Measurements from ENCODE around the gene SNTB2. TPM values are rescaled to one million over a fixed set of nuclear protein-coding genes. Genes with fewer than 3 reads are reported as not detected.
A peak's percentile ranks its signal among the peaks of the same experiment; 100 is the strongest.

Gene SNTB2
- total and polyA plus RNA-seq, 2 donors (not counting 1 experiment from before 2014, with no cell fraction given), result 51.8 to 63.3 TPM

DNA sequence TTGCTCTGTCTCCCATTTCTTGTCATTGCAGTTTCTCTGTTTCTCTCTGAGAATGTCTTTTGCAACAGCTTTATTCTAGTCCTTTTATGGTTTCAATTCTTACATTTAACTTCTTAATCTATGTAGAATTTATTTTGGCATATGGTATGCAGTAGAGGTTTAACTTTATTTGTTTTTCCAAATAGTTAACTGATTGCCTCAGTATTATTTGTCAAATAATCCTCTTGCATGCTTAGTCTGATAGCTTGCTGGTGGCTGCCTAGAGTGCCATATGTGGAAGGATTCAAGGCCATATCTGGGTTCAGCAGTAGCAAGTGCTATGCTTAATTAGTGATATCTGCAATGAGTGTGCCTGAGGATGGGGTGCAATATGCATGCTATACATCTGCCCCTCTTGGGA is 6.9 kb downstream of the SNTB2 start:
- H3K27ac ChIP-seq (ENCODE audit: insufficient read depth, low read length), result no peak overlapping the region
- H3K4me3 ChIP-seq (replicated peaks in 1 of 4; ENCODE audit: control extremely low read depth in 1 of 4, insufficient read depth in 1 of 4, low read depth in 3 of 4, low read length in 4 of 4), result no peak overlapping the region
- H3K4me2 ChIP-seq (ENCODE audit: extremely low read depth, insufficient read depth, low read length), result peak overlapping the region; percentile 2
- H2AFZ ChIP-seq (ENCODE audit: low read length), result no peak overlapping the region
- no peaks in the 10 kb centered on the region for H4K20me1 ChIP-seq (ENCODE audit: control insufficient read depth, extremely low read depth, insufficient read depth, low read length)
- H3K36me3 ChIP-seq (ENCODE audit: control insufficient read depth, insufficient read depth, low read length), result no peaks in the 10 kb centered on the region
- peaks cover 10% of the 10 kb centered on the region for H3K4me1 ChIP-seq (ENCODE audit: control insufficient read depth, extremely low read depth, insufficient read depth, low read length)
- peak; percentile 55 to 59 for DNase-seq (ENCODE audit: low read depth in 2 of 2)
- H3K27me3 ChIP-seq (ENCODE audit: control insufficient read depth, insufficient read depth, low read length), result no peaks in the 10 kb centered on the region
- TF ChIP-seq EZH2 (IDR thresholded peaks at IDR 0.05; ENCODE audit: low read length, missing control alignments) (no peak), CTCF (conservative IDR thresholded peaks at IDR 0.05 in 1 of 2, IDR thresholded peaks at IDR 0.05 in 1 of 2; ENCODE audit: low read depth in 1 of 2, low read length in 2 of 2) (no peak)
- H3K79me2 ChIP-seq (ENCODE audit: control insufficient read depth, insufficient read depth, low read length), result peaks cover 89% of the 10 kb centered on the region
- no peak overlapping the region for H3K9ac ChIP-seq (ENCODE audit: insufficient read depth, low read length)
- H3K9me3 ChIP-seq (ENCODE audit: control insufficient read depth, insufficient read depth, low read depth, low read length), result no peaks in the 10 kb centered on the region

DNA sequence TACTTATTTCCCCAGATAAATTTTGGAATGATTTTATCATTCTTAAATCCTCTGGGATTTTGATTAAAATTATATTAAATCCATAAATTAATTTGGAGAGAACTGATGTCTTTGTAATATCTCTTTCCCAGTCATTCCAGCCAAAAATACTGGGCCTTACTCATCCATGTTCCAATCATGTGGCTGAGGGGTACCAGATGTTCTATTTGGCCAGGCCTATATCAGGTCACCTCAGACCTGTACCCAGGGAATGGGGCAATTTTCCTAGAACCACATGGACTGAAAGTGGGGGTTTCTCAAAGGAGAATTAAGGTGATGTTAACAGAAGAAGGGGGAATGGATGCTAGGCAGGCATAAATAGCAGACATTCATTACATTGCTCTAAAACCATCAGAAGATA is 7.5 kb downstream of the SNTB2 start:
- Histone ChIP-seq H3K4me1 (ENCODE audit: control insufficient read depth, extremely low read depth, insufficient read depth, low read length) (peaks cover 10% of the 10 kb centered on the region), H4K20me1 (ENCODE audit: control insufficient read depth, extremely low read depth, insufficient read depth, low read length) (no peaks in the 10 kb centered on the region), H2AFZ (ENCODE audit: low read length) (no peak overlapping the region), H3K9me3 (ENCODE audit: control insufficient read depth, insufficient read depth, low read depth, low read length) (no peaks in the 10 kb centered on the region), H3K79me2 (ENCODE audit: control insufficient read depth, insufficient read depth, low read length) (peaks cover 89% of the 10 kb centered on the region), H3K27ac (ENCODE audit: insufficient read depth, low read length) (no peak overlapping the region), H3K4me3 (replicated peaks in 1 of 4; ENCODE audit: control extremely low read depth in 1 of 4, insufficient read depth in 1 of 4, low read depth in 3 of 4, low read length in 4 of 4) (peak overlapping the region in 1 of 4 experiments; percentile 1), H3K9ac (ENCODE audit: insufficient read depth, low read length) (no peak overlapping the region), H3K27me3 (ENCODE audit: control insufficient read depth, insufficient read depth, low read length) (no peaks in the 10 kb centered on the region), H3K36me3 (ENCODE audit: control insufficient read depth, insufficient read depth, low read length) (no peaks in the 10 kb centered on the region), H3K4me2 (ENCODE audit: extremely low read depth, insufficient read depth, low read length) (no peak overlapping the region)
- peak in 1 of 2 donors; percentile 43 for DNase-seq (ENCODE audit: low read depth in 2 of 2)
- TF ChIP-seq EZH2 (IDR thresholded peaks at IDR 0.05; ENCODE audit: low read length, missing control alignments), result no peak
- no peak for TF ChIP-seq CTCF (conservative IDR thresholded peaks at IDR 0.05 in 1 of 2, IDR thresholded peaks at IDR 0.05 in 1 of 2; ENCODE audit: low read depth in 1 of 2, low read length in 2 of 2)

- no peaks in the 10 kb centered on the region for H4K20me1 ChIP-seq (ENCODE audit: control insufficient read depth, extremely low read depth, insufficient read depth, low read length)
- DNase-seq (ENCODE audit: low read depth in 2 of 2), result no peak
- H3K4me2 ChIP-seq (ENCODE audit: extremely low read depth, insufficient read depth, low read length), result no peak overlapping the region
- H3K4me1 ChIP-seq (ENCODE audit: control insufficient read depth, extremely low read depth, insufficient read depth, low read length), result peaks cover 9% of the 10 kb centered on the region
- H3K79me2 ChIP-seq (ENCODE audit: control insufficient read depth, insufficient read depth, low read length), result peaks cover 89% of the 10 kb centered on the region
- no peaks in the 10 kb centered on the region for H3K36me3 ChIP-seq (ENCODE audit: control insufficient read depth, insufficient read depth, low read length)
- no peak overlapping the region for H3K27ac ChIP-seq (ENCODE audit: insufficient read depth, low read length)
- no peaks in the 10 kb centered on the region for H3K9me3 ChIP-seq (ENCODE audit: control insufficient read depth, insufficient read depth, low read depth, low read length)
- H3K27me3 ChIP-seq (ENCODE audit: control insufficient read depth, insufficient read depth, low read length), result no peaks in the 10 kb centered on the region
- no peak overlapping the region for H3K9ac ChIP-seq (ENCODE audit: insufficient read depth, low read length)
- H3K4me3 ChIP-seq (replicated peaks in 1 of 4; ENCODE audit: control extremely low read depth in 1 of 4, insufficient read depth in 1 of 4, low read depth in 3 of 4, low read length in 4 of 4), result no peak overlapping the region
- TF ChIP-seq EZH2 (IDR thresholded peaks at IDR 0.05; ENCODE audit: low read length, missing control alignments), result no peak
- TF ChIP-seq CTCF (conservative IDR thresholded peaks at IDR 0.05 in 1 of 2, IDR thresholded peaks at IDR 0.05 in 1 of 2; ENCODE audit: low read depth in 1 of 2, low read length in 2 of 2), result no peak
- H2AFZ ChIP-seq (ENCODE audit: low read length), result no peak overlapping the region
These were observed 8.5 kb downstream of the SNTB2 start for GRCh38 chr16:69195369-69196029.
